Gastroesophageal sphincter (tissue), 4 donors: Measurements from ENCODE around the gene FBXL13. TPM values are rescaled to one million over a fixed set of nuclear protein-coding genes. Genes with fewer than 3 reads are reported as not detected.

Experiments
- ATAC-seq: fragments of 150-250 bp; one replicate; pipeline ENCODE4 v1.9.1; 2016; ENCODE audit warnings: mild to moderate bottlenecking, moderate library complexity
- H3K27ac ChIP-seq, 4 donors: fragments of 200-600 bp; sonication (generic) in 3 of 4; 1 replicate in 3 of 4; 2 replicates in 1 of 4; pipeline ENCODE4 v1.5.1; 2016 to 2019
- H3K27me3 ChIP-seq: fragments of 200-600 bp; sonication (generic); one replicate; pipeline ENCODE4 v1.5.1; 2019
- H3K36me3 ChIP-seq, 2 donors: fragments of 200-600 bp; sonication (generic); one replicate each; pipeline ENCODE4 v1.5.1; 2019; ENCODE audit warnings: control low read depth in 1 of 2
- H3K4me1 ChIP-seq, 3 donors: fragments of 200-600 bp; sonication (generic); 1 replicate in 2 of 3; 2 replicates in 1 of 3; pipeline ENCODE4 v1.5.1; 2016 to 2019; ENCODE audit warnings: control low read depth in 2 of 3
- H3K4me3 ChIP-seq, 2 donors: fragments of 200-600 bp; sonication (generic); one replicate each; pipeline ENCODE4 v1.5.1; 2019; ENCODE audit warnings: mild to moderate bottlenecking in 1 of 2, moderate library complexity in 1 of 2
- H3K9me3 ChIP-seq, 3 donors: fragments of 200-600 bp; sonication (generic); one replicate each; pipeline ENCODE4 v1.5.1; 2017 to 2019; ENCODE audit warnings: control low read depth in 2 of 3
- EP300 ChIP-seq: sonication (generic); formaldehyde crosslinking; IDR thresholded peaks from one replicate; pipeline ENCODE4 v1.6.1; 2017; ENCODE audit warnings: antibody characterized with exemption, mild to moderate bottlenecking
- POLR2A ChIP-seq, 2 donors: fragments of 450-650 bp; IDR thresholded peaks; one replicate each; pipeline ENCODE4 v1.6.1; 2017; ENCODE audit warnings: antibody characterized with exemption in 2 of 2, mild to moderate bottlenecking in 2 of 2, moderate library complexity in 1 of 2
- POLR2AphosphoS5 ChIP-seq: sonication (generic); formaldehyde crosslinking; IDR thresholded peaks from one replicate; pipeline ENCODE4 v1.6.1; 2017; ENCODE audit warnings: antibody characterized with exemption
- WGBS, 2 donors: methylation state at CpG; one replicate each; pipeline ENCODE4 v1.1.5; 2018; ENCODE audit warnings: low coverage in 1 of 2; 5-methylcytosine and 5-hydroxymethylcytosine counted together
- total RNA-seq, 4 donors: library from RNA; depleted of rRNA; stranded (reverse); fragments of >200 nt; gene quantifications; one replicate each; pipeline ENCODE4 v1.1.0, GENCODE V29; 2016
- TF ChIP-seq, protein P1 (sequence below), 4 experiments: fragments of 200-600 bp in 2 of 4; fragments of 450-650 bp in 2 of 4; sonication (generic) in 1 of 4; IDR thresholded peaks; one replicate each; pipeline ENCODE4 v1.5.1; 2017 to 2019; ENCODE audit warnings: antibody characterized with exemption in 4 of 4, mild to moderate bottlenecking in 2 of 4, moderate library complexity in 2 of 4

The FBXL13 gene
- total RNA-seq, 4 donors from 2014 or later, result 1.3 to 5.8 (median 3.2) TPM

DNA sequence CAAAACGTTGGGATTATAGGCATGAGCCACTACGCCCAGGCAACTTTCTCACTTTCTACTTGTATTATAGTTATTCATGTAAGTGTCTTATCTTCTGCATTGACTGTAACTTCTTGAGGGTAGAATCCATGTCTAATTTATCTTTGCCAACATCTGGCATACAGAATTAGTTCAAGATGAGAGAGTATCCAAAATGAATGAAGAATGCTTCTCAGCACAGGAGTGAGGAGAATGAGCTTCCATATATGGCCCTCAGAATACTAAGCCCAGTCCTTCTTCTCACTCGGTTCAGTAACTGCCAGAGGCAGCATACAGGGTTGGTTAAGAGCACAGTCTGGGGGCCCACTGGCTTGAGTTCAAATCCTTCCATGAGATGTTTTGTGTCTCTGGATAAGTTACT lies 236.8 kb downstream of the FBXL13 start:
- no peaks in the 10 kb centered on the region for H3K9me3 ChIP-seq
- no peak overlapping the region for H3K4me3 ChIP-seq
- ATAC-seq, result no peak
- H3K27me3 ChIP-seq, result no peaks in the 10 kb centered on the region
- WGBS, 2 donors, result 55 to 78% methylated on average over 3 of the region's 3 CpGs
- TF ChIP-seq, protein P1, sequence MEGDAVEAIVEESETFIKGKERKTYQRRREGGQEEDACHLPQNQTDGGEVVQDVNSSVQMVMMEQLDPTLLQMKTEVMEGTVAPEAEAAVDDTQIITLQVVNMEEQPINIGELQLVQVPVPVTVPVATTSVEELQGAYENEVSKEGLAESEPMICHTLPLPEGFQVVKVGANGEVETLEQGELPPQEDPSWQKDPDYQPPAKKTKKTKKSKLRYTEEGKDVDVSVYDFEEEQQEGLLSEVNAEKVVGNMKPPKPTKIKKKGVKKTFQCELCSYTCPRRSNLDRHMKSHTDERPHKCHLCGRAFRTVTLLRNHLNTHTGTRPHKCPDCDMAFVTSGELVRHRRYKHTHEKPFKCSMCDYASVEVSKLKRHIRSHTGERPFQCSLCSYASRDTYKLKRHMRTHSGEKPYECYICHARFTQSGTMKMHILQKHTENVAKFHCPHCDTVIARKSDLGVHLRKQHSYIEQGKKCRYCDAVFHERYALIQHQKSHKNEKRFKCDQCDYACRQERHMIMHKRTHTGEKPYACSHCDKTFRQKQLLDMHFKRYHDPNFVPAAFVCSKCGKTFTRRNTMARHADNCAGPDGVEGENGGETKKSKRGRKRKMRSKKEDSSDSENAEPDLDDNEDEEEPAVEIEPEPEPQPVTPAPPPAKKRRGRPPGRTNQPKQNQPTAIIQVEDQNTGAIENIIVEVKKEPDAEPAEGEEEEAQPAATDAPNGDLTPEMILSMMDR (IDR thresholded peaks at IDR 0.05), result no peak
- TF ChIP-seq POLR2AphosphoS5, result no peak
- no peak for TF ChIP-seq EP300
- no peak for TF ChIP-seq POLR2A (IDR thresholded peaks at IDR 0.05)
- H3K36me3 ChIP-seq, result no peaks in the 10 kb centered on the region
- H3K27ac ChIP-seq, result no peak overlapping the region
- no peaks in the 10 kb centered on the region for H3K4me1 ChIP-seq

DNA sequence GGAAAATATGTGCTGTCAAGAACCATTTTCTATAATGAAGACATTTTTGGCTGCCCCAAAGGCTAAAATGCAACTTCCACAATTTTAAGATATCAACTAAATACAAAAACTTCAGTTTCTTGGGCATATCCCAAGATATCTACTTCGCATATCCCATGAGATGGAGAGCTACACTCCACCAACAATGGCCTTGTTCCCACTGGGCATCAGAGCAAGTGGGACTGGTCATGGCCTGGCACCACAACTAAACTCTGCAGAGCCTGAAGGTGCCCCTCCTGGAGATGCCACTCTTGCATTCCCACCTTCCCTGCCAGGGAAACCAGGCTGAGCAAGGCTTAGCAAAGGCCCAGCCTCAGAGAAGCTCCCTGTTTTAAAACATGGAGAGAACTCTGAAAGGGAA lies 237.6 kb downstream of the FBXL13 start:
- no peaks in the 10 kb centered on the region for H3K9me3 ChIP-seq
- H3K4me3 ChIP-seq, result no peak overlapping the region
- H3K27ac ChIP-seq, result no peak overlapping the region
- 100% methylated on average over 1 of the region's 1 CpG for WGBS, 2 donors
- no peaks in the 10 kb centered on the region for H3K27me3 ChIP-seq
- no peaks in the 10 kb centered on the region for H3K36me3 ChIP-seq
- ATAC-seq, result no peak
- H3K4me1 ChIP-seq, result no peaks in the 10 kb centered on the region
- TF ChIP-seq POLR2AphosphoS5 (no peak), POLR2A (IDR thresholded peaks at IDR 0.05) (no peak)

DNA sequence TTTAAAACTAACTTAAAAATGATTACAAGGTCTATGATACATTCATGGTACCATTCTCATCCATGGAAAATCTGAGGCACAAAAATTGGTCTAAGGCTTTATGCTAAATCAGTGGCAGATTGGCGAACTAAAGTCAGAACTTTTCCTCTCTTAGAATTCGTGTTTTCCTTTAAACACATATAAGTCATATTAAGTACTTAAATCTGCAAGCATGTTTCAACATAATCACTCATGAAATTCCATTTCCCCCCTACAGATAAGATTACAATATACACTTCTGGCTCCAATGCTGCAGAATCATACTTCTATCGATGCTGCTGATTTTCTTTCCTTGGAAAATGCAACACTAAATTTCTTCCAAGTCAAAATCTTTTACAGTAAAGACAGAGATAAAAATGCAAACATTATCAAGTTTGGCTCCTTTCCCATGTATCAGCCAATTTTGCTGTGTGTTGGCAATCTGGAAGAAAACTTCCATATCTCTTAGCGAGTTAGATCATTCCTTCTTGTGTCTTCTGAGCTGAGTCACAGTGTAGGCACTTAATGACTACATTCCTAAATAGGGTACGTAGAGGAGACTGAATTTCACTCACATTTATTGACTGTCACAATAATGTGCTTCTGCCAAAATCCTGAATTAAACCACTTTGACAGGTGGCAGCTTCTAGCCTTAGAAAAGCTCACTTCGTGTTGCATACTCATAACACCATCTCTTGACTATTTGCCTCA lies 238.2 kb downstream of the FBXL13 start:
- peak; percentile 68 for ATAC-seq
- Histone ChIP-seq H3K9me3 (no peaks in the 10 kb centered on the region), H3K4me1 (no peaks in the 10 kb centered on the region), H3K27ac (no peak overlapping the region), H3K4me3 (no peak overlapping the region), H3K27me3 (no peaks in the 10 kb centered on the region), H3K36me3 (peaks cover 0 to 3% of the 10 kb centered on the region in 2 donors)
- TF ChIP-seq POLR2A (IDR thresholded peaks at IDR 0.05) (no peak), POLR2AphosphoS5 (no peak), EP300 (no peak)
- TF ChIP-seq, protein P1 (IDR thresholded peaks at IDR 0.05), result no peak
- WGBS, 2 donors, result 43 to 51% methylated on average over 4 to 6 of the region's 6 CpGs

DNA sequence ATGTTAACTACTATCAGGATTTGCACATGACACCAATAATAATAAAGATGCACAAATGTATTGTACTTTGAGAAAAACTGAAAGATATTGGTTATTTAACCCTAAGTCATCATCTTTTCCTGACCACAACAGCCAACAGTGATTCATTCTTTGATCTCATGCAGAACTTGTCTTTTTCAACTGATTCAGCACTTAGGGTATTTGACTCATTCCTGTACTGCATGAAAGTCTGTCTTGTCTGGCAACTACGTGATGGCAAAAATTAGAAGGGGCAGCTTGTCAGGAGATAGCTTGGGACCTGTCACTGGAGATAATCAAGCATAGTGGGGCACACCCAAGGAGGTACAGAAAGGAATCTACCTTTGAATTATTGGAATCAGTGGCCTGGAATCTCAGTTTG lies 239.6 kb downstream of the FBXL13 start:
- H3K4me3 ChIP-seq, result no peak overlapping the region
- H3K36me3 ChIP-seq, result peaks cover 0 to 10% of the 10 kb centered on the region in 2 donors
- H3K9me3 ChIP-seq, result no peaks in the 10 kb centered on the region
- TF ChIP-seq EP300 (no peak), POLR2AphosphoS5 (no peak), POLR2A (IDR thresholded peaks at IDR 0.05) (no peak)
- TF ChIP-seq, protein P1 (IDR thresholded peaks at IDR 0.05), result no peak
- no peak for ATAC-seq
- no peaks in the 10 kb centered on the region for H3K27me3 ChIP-seq
- no peak overlapping the region for H3K27ac ChIP-seq
- 38% methylated on average over 1 of the region's 1 CpG; no CpG with 5 or more reads in 1 of the 2 donors for WGBS, 2 donors
- H3K4me1 ChIP-seq, result no peaks in the 10 kb centered on the region

DNA sequence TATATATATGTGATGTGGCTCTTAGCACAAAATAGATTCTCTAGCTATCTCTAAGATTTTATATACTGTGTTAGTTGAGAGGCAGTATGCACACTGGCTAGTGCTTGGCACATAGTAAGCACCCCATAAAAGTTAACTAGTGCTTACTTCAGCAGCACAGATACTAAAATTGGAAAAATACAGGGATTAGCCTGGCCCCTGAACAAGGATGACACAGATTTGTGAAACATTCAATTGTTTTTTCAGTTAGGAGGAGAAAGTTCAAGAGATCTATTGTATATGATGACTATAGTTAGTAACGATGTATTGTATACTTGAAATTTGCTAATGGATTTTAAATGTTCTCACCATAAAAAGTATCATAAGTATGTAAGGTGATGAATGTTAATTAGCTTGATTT lies 240.1 kb downstream of the FBXL13 start:
- no peak overlapping the region for H3K4me3 ChIP-seq
- no peaks in the 10 kb centered on the region for H3K27me3 ChIP-seq
- H3K4me1 ChIP-seq, result no peaks in the 10 kb centered on the region
- peaks cover 0 to 15% of the 10 kb centered on the region in 2 donors for H3K36me3 ChIP-seq
- H3K9me3 ChIP-seq, result no peaks in the 10 kb centered on the region
- WGBS, 2 donors, result 64 to 73% methylated on average over 1 of the region's 1 CpG
- H3K27ac ChIP-seq, result no peak overlapping the region
- ATAC-seq, result no peak
- TF ChIP-seq POLR2AphosphoS5 (no peak), EP300 (no peak), POLR2A (IDR thresholded peaks at IDR 0.05) (no peak)
- TF ChIP-seq, protein P1 (IDR thresholded peaks at IDR 0.05), result no peak
